Measurements from ENCODE around the gene PFDN6. TPM values are rescaled to one million over a fixed set of nuclear protein-coding genes. Genes with fewer than 3 reads are reported as not detected.
A peak's percentile ranks its signal among the peaks of the same experiment; 100 is the strongest.

The PFDN6 gene
- total RNA-seq (2021), result 83.3 to 95.7 TPM (median 85.6 TPM) in 3 replicates
- Bru-seq, nascent RNA, result percentile 81 among the genes with signal in this experiment
- long read RNA-seq, experiment 1, transcript PFDN6-201 (4 exons, 740 nt), result major isoform, 8 of 14 reads
- long read RNA-seq, experiment 1, partial matches to known transcripts, result 0 of 14 reads
- long read RNA-seq, experiment 1, other reads (novel, unspliced or antisense), result 3 of 14 reads
- long read RNA-seq, experiment 2, transcript PFDN6-201 (4 exons, 740 nt), result major isoform, 67 of 86 reads
- long read RNA-seq, experiment 2, partial matches to known transcripts, result 8 of 86 reads
- long read RNA-seq, experiment 2, other reads (novel, unspliced or antisense), result 8 of 86 reads
- long read RNA-seq, experiment 3, transcript PFDN6-201 (4 exons, 740 nt), result major isoform, 14 of 32 reads
- long read RNA-seq, experiment 3, partial matches to known transcripts, result 10 of 32 reads
- long read RNA-seq, experiment 3, other reads (novel, unspliced or antisense), result 3 of 32 reads

DNA sequence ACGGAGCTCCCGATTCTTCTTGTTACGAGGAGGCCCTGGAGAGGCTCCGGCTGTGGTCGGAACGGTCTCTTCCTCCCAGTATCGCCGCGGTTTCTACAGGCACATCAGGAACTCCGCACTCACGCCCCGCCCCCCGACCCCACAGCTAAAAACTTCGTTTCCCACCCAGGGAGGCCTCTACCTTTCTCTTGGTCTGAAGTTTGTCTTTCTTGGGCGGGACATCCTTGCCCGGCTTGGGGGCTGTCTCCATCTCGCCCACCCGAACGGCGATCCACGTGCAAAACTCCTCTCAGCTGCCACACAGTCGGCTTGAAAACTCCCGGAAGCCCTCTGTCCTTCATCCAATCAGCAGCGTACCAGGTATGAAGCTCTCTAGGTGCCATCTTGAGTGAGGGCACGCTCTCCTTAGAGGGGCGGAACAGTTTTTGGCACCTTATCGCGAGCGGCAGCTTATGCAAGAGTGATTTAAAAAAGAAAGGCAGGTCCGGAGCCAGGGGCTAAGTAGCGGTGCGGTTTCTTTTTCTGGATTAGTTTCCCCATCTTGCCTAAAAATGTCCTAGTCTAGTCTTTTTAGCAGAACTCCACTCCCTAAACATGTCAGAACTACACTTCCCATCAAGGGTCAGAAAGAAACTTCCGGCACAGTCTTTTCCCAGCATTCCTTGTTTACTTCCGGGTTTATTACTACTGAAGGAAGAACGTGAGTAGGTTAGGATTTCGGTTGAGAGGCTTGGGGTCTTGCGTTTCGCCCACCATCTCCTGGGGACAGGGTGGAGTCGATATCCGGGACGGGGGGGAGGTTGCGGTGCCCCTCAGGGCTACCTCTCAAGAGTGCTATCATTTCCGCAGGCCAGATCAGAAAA lies at the start of gene PFDN6, which contains the start of gene WDR46:
Gene PFDN6 (plus strand): TSS at position 681 of the 863 bp plus-strand sequence. CDS start 256 bp downstream, outside the sequence.
Gene WDR46 (minus strand): TSS at position 319 of the 863 bp plus-strand sequence. CDS start 69 bp downstream, at position 250.
- peak within 1 kb of the TSS; percentile 99 for H3K4me3 Mint-ChIP-seq
- peaks cover 22% of the 10 kb centered on the region for H3K4me1 Mint-ChIP-seq

More for the DNA sequence above, at the start of gene PFDN6, which contains the start of gene WDR46:
- ATAC-seq (peak; percentile 94), DNase-seq (ENCODE audit: low spot score) (peak; percentile 68)
- Mint-ChIP-seq H3K27ac (peak within 1 kb of the TSS; percentile 95), H3K27me3 (ENCODE audit: low read depth) (no peaks in the 10 kb centered on the region), H3K36me3 (peaks cover 41% of the 10 kb centered on the region), H3K9me3 (no peaks in the 10 kb centered on the region)
- TF ChIP-seq FOXK1 (CRISPR knock-in tag; IDR thresholded peaks at IDR 0.05), result peak; percentile 95
- TF ChIP-seq GTF2I (CRISPR knock-in tag; conservative IDR thresholded peaks at IDR 0.05), result no peak
- TF ChIP-seq NR2C2 (CRISPR knock-in tag; IDR thresholded peaks at IDR 0.05), result peak; percentile 94
- TF ChIP-seq ZNF219 (CRISPR knock-in tag; IDR thresholded peaks at IDR 0.05; ENCODE audit: borderline replicate concordance), result 0 out of 2 replicates have a peak, but pooled peaks have one; percentile 48
- TF ChIP-seq, protein P1, sequence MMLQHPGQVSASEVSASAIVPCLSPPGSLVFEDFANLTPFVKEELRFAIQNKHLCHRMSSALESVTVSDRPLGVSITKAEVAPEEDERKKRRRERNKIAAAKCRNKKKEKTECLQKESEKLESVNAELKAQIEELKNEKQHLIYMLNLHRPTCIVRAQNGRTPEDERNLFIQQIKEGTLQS (CRISPR knock-in tag; conservative IDR thresholded peaks at IDR 0.05), result no peak
- peak; percentile 58; the same call in 1 of the 2 replicates for TF ChIP-seq ARID4B (CRISPR knock-in tag; IDR thresholded peaks at IDR 0.05; ENCODE audit: borderline replicate concordance)
- TF ChIP-seq MAX (CRISPR knock-in tag; IDR thresholded peaks at IDR 0.05), result peak; percentile 45; the same call in 1 of the 2 replicates
- TF ChIP-seq NFYB (CRISPR knock-in tag; conservative IDR thresholded peaks at IDR 0.05; ENCODE audit: low read depth), result peak; percentile 75
- TF ChIP-seq, protein P2, sequence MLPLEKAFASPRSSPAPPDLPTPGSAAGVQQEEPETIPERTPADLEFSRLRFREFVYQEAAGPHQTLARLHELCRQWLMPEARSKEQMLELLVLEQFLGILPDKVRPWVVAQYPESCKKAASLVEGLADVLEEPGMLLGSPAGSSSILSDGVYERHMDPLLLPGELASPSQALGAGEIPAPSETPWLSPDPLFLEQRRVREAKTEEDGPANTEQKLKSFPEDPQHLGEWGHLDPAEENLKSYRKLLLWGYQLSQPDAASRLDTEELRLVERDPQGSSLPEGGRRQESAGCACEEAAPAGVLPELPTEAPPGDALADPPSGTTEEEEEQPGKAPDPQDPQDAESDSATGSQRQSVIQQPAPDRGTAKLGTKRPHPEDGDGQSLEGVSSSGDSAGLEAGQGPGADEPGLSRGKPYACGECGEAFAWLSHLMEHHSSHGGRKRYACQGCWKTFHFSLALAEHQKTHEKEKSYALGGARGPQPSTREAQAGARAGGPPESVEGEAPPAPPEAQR (CRISPR knock-in tag; IDR thresholded peaks at IDR 0.05), result no peak
- peak; percentile 80 for TF ChIP-seq GABPB1 (CRISPR knock-in tag; IDR thresholded peaks at IDR 0.05)
- TF ChIP-seq MXD4 (CRISPR knock-in tag; IDR thresholded peaks at IDR 0.05; ENCODE audit: borderline replicate concordance), result no peak
- TF ChIP-seq, protein P3, sequence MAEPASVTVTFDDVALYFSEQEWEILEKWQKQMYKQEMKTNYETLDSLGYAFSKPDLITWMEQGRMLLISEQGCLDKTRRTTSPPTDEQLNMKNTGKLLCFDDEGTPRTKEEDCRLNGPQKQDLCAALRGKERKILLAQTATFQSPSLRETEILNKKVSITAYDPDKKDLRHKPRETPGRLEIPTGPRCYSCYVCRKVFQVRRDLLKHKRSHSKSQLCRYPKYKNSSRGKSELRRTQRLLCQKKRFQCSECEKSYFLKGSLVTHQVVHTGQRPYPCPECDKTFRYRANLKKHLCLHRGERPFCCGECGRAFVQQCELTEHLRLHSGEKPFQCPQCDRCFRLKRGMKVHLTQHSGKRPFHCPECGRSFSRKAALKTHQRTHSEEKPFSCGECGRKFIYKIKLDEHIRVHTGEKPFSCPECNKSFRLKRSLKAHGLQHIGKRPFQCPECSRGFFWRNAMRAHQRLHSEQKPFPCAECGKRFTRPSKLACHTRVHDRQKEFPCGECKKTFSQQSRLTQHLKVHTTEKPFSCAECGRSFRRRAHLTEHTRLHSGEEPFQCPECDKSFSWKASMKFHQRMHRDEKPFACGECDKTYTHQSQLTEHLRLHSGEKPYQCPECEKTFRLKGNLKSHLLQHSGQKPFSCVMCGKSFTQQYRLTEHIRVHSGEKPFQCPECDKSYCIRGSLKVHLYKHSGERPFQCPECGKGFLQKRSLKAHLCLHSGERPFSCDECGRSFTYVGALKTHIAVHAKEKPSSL (CRISPR knock-in tag; conservative IDR thresholded peaks at IDR 0.05), result no peak
- TF ChIP-seq, protein P4, sequence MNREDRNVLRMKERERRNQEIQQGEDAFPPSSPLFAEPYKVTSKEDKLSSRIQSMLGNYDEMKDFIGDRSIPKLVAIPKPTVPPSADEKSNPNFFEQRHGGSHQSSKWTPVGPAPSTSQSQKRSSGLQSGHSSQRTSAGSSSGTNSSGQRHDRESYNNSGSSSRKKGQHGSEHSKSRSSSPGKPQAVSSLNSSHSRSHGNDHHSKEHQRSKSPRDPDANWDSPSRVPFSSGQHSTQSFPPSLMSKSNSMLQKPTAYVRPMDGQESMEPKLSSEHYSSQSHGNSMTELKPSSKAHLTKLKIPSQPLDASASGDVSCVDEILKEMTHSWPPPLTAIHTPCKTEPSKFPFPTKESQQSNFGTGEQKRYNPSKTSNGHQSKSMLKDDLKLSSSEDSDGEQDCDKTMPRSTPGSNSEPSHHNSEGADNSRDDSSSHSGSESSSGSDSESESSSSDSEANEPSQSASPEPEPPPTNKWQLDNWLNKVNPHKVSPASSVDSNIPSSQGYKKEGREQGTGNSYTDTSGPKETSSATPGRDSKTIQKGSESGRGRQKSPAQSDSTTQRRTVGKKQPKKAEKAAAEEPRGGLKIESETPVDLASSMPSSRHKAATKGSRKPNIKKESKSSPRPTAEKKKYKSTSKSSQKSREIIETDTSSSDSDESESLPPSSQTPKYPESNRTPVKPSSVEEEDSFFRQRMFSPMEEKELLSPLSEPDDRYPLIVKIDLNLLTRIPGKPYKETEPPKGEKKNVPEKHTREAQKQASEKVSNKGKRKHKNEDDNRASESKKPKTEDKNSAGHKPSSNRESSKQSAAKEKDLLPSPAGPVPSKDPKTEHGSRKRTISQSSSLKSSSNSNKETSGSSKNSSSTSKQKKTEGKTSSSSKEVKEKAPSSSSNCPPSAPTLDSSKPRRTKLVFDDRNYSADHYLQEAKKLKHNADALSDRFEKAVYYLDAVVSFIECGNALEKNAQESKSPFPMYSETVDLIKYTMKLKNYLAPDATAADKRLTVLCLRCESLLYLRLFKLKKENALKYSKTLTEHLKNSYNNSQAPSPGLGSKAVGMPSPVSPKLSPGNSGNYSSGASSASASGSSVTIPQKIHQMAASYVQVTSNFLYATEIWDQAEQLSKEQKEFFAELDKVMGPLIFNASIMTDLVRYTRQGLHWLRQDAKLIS (CRISPR knock-in tag; IDR thresholded peaks at IDR 0.05; ENCODE audit: borderline replicate concordance), result no peak
- TF ChIP-seq HMGXB4 (CRISPR knock-in tag; IDR thresholded peaks at IDR 0.05), result no peak
- TF ChIP-seq, protein P5, sequence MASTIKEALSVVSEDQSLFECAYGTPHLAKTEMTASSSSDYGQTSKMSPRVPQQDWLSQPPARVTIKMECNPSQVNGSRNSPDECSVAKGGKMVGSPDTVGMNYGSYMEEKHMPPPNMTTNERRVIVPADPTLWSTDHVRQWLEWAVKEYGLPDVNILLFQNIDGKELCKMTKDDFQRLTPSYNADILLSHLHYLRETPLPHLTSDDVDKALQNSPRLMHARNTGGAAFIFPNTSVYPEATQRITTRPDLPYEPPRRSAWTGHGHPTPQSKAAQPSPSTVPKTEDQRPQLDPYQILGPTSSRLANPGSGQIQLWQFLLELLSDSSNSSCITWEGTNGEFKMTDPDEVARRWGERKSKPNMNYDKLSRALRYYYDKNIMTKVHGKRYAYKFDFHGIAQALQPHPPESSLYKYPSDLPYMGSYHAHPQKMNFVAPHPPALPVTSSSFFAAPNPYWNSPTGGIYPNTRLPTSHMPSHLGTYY (CRISPR knock-in tag; IDR thresholded peaks at IDR 0.05), result no peak
- no peak for TF ChIP-seq GRHL2 (CRISPR knock-in tag; IDR thresholded peaks at IDR 0.05; ENCODE audit: insufficient replicate concordance, severe bottlenecking)
- ChIA-PET CTCF (interaction anchor here (0.5 to 3.3 kb wide), 9 partner anchors 10 to 130 kb away, joined by 3 to 36 read pairs (median 4); partner anchors contain the start of genes B3GALT4, CUTA, RGL2 and ZBTB22), POLR2A (interaction anchor here (0.5 to 3.6 kb wide), 8 partner anchors 9 to 1391 kb away, joined by 3 to 27 read pairs (median 4); partner anchors contain the start of genes B3GALT4, RGL2, RPS18 and VPS52)
